Left ventricle myocardium superior (tissue), 1 donor: ENCODE results near the gene NFAT5. TPM values are rescaled to one million over a fixed set of nuclear protein-coding genes. Genes with fewer than 3 reads are reported as not detected.

ENCODE experiments used
- ATAC-seq: fragments of 200-7000 bp; cut with Tn5 transposase; one replicate; pipeline ENCODE4 v1.9.1; 2020; ENCODE audit warnings: mild to moderate bottlenecking, moderate library complexity
- DNase-seq: peaks from one replicate; pipeline ENCODE4 v3.0.0-alpha.2; 2020
- intact Hi-C: fragments of 100-400 bp; cut with micrococcal nuclease; formaldehyde crosslinking; loops from one replicate; pipeline ENCODE4 v1.11.0; 2022
- total RNA-seq: library from RNA; stranded (reverse); fragmentation: NEBNext Ultra II Directional; extraction: Animal tissue kit (Norgen Biotek cat#: 25700); gene quantifications from one replicate; pipeline ENCODE4 v1.2.1, GENCODE V29; 2021
- donor health status: DM: no; HTN: yes; CAD: no; lungs with severe emphysema.

NFAT5 gene
- total RNA-seq, 1 donor from 2014 or later = 14.3 TPM

DNA sequence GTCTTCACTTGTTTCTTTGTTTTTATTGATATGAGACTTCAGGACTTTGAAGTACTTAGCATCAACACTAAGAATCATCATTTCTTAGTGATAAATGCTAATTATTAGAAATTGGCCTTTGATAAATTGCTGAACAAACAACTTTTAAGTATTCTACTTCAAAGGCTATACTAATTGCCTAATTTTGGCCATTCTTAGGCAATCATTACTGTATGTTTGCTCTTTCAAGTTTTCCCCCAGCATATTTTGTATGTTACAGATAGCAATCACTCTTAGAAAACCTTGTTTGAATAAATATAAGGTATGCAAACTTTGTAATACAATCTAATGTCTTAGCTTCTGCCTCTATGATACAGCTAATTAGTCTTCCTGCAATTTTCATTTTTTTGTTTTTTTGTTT is 114.6 kb downstream of the NFAT5 start:
- ATAC-seq = no peak
- no peak for DNase-seq
- intact Hi-C loops = no loop called here

DNA sequence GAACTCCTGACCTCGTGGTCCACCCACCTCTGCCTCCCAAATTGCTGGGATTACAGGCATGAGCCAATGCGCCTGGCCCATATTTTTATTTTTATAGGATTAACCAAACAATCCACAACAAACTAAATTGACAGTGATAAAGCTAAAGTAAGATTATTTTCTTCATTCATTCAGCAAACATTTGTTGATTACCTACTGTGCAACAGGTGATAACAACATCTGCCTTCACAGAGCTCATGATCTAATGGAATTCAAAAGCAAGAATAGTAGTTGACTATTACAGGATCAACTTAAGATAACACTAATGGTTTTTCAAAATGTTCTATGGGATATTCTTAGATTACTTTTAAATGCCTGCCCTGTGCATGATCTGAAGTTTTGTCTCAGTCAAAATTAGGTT is 122.8 kb downstream of the NFAT5 start:
- no peak for DNase-seq
- intact Hi-C loops = no loop called here
- no peak for ATAC-seq

- no peak for ATAC-seq
- intact Hi-C loops = no loop called here
- no peak for DNase-seq
Observed at GRCh38 chr16:69691980-69692911, 126.5 kb downstream of the NFAT5 start.

DNA sequence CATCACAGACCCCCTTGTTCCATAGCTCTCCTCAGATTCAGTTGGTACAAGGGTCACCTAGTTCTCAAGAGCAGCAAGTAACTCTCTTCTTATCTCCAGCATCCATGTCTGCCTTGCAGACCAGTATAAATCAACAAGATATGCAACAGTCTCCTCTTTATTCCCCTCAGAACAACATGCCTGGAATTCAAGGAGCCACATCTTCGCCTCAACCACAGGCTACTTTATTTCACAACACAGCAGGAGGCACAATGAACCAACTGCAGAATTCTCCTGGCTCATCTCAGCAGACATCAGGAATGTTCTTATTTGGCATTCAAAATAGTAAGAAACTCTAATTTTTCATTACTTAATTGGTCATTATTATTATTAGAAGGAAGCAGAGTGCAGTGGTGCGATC is 128.2 kb downstream of the NFAT5 start:
- no peak for ATAC-seq
- DNase-seq = no peak
- intact Hi-C loops = no loop called here

GRCh38 chr16:69698404-69698803 is 132.6 kb downstream of the NFAT5 start:
- no peak for ATAC-seq
- intact Hi-C loops = no loop called here
- no peak for DNase-seq

DNA sequence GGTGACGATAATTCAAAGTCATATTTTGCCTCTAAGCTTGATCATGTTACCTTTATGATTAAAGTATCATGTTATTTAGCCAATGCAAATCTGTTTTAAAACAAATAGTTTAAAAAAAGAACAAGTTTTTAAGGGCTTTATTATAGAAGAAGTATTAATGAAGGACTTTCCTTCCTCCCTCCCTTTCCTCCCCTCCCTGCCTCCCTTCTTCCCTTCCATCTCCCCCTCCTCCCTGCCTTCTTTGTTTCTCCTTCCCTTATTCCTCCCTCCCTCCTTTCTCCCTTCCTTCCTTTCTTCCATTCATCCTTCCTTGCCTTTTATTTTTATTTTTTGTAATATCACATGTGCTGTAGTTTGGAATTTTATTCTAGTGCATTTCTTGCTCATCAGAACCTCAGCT is 134.1 kb downstream of the NFAT5 start:
- intact Hi-C loops = loop anchor here (10.0 kb wide), 1 partner anchor 55 kb away; the partner anchor contains the start of gene NOB1
- ATAC-seq = no peak
- no peak for DNase-seq

GRCh38 chr16:69701452-69701851 is 135.7 kb downstream of the NFAT5 start:
- intact Hi-C loops = loop anchor here (10.0 kb wide), 1 partner anchor 53 kb away; the partner anchor contains the start of gene NOB1

GRCh38 chr16:69701866-69702265 is 136.1 kb downstream of the NFAT5 start:
- no peak for ATAC-seq
- no peak for DNase-seq
- intact Hi-C loops = loop anchor here (10.0 kb wide), 1 partner anchor 53 kb away; the partner anchor contains the start of gene NOB1

More at GRCh38 chr16:69701452-69701851, 135.7 kb downstream of the NFAT5 start:
- no peak for DNase-seq
- ATAC-seq = no peak

DNA sequence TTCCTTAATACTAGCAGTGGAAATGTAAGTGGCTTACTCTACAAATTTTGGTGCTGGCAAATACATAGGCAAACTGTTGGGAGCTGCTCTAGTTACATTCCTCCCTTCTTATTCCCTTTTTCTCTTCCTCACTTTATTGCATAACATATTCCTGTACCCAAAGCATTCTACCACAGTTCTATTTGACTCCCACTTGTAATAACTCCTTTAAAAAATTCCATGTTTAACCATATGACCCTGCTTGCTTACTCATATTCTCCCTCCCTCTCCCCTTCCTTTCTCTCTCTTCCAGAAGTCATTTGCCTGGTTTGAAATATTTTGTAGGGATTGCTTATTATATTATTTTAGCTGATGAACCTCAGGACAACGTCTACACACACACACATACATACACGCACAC is 137.9 kb downstream of the NFAT5 start:
- intact Hi-C loops = loop anchor here (10.0 kb wide), 1 partner anchor 51 kb away; the partner anchor contains the start of gene NOB1
- ATAC-seq (no peak), DNase-seq (no peak)

DNA sequence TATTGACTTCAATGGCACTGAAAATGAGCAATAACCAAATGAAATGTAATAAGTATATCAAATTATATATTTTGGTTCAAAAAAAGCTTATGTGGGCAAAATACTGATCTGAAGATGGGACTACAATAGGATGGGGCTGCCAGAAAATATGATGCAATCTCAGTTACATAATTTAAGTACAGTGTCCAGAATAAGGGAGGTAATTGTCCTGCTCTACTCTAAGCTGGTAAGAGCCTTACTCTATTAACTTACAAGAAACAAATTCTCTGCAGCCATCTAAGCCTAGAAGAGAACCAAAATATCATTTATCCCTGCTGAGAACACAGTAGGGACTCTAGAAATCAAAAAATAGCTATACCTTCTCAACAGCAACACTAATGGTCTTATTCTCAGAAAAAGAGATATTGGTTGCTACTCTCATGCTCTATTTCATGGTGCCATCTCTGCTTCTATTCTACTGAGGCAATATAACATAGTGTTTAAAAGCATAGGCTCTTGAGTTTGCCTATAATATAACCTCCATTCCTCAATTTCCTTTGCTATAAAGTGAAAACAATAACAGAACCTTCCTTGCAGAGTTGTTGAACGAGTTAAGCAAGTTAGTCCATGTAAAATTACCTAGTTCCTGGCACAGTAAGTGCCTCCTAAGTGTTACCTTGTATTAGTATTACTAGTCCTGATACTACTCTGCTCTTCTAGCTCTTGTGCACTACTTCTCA is 140.6 kb downstream of the NFAT5 start:
- intact Hi-C loops = loop anchor here (10.0 kb wide), 1 partner anchor 48 kb away; the partner anchor contains the start of gene NOB1
- ATAC-seq (peak; percentile 70), DNase-seq (no peak)

- no peak for ATAC-seq
- no peak for DNase-seq
- intact Hi-C loops = loop anchor here (10.0 kb wide), 1 partner anchor 48 kb away; the partner anchor contains the start of gene NOB1
Observed at GRCh38 chr16:69706975-69707340, 141.2 kb downstream of the NFAT5 start.

- ATAC-seq (no peak), DNase-seq (no peak)
- intact Hi-C loops = loop anchor here (10.0 kb wide), 1 partner anchor 47 kb away; the partner anchor contains the start of gene NOB1
Observed at GRCh38 chr16:69707920-69708683, 142.3 kb downstream of the NFAT5 start.

DNA sequence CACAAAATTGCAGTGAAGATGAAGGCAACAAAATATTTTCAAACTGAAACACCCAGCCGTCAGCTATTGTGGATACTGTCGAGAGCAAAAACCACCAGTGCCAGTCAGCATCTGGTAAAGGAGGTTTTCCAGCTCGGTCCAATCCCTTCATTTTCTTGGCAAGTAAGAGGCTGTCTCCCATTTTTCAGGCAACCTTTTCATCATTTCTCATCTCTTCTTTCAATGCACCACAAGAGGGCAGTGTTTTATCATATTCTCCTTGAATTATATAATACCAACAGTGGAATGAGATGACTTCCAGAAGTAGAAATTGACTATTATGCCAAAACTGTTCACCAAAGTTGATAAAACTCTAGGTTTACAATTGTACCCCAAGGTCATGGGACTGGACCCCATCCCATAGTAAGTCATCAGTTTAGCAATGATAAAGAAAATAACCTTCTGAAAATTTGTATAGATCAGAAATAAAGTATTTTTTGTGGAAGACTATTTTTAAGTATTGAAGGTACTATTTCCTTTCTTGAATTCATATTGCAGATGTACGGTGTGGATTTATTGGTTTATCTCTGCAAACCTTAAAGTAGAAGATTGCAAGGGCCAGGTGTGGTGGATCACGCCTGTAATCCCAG is 143.8 kb downstream of the NFAT5 start:
- DNase-seq (no peak), ATAC-seq (peak; percentile 47)
- intact Hi-C loops = loop anchor here (10.0 kb wide), 1 partner anchor 45 kb away; the partner anchor contains the start of gene NOB1

- DNase-seq (no peak), ATAC-seq (no peak)
- intact Hi-C loops = no loop called here
Observed at GRCh38 chr16:69711115-69711740, 145.5 kb downstream of the NFAT5 start.

DNA sequence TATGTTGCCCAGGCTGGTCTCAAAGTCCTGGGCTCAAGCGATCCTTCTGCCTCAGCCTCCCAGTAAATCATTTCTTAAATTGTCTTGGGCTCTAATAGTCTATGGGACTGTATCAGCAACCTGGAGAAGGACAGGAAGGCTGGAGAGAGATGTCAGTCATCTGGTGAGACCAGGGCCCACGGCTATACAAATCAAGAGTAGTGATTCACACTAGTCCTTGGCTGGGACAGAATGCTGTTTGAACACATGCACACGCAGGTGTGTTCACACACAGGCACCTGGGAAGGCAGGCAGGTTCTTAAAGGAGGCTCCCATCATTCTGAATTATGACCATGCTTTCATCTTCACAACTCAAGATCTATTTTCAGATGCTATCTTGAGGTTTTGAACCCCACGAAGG is 146.5 kb downstream of the NFAT5 start:
- intact Hi-C loops = no loop called here
- DNase-seq (no peak), ATAC-seq (no peak)

DNA sequence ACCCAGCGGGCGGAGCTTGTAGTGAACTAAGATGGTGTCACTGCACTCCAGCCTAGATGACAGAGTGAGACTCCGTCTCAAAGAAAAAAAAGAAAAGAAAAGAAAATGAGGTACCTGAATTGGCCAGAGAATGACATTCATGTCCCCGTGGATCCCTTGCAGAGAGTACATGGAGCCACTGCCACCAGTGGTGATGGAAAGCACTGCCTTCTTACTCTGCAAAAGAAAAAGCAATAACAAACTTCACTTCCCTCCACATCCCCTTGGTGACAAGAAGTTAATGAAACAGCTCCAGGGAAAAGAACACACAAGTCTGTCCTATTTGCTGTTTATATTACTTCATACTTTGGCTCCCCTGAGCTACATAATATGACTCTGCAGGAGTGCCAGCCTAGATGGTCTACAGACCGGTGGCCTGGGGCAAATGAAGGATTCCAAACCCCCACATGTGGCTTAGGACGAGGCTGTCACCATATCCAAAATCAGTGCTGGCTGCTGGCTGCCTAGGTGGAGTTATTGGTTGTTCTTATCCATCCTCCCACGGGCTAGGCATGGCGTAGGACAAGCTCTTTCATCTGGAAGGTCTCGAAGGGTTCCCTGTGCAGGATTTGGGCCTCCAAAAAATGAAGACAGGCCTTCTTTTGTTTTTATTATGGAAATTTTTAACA is 147.3 kb downstream of the NFAT5 start:
- no peak for ATAC-seq
- intact Hi-C loops = no loop called here
- DNase-seq = no peak

GRCh38 chr16:69717066-69717465 is 151.3 kb downstream of the NFAT5 start:
- intact Hi-C loops = no loop called here
- no peak for DNase-seq
- ATAC-seq = no peak
